Stimulated activated effector memory CD8-positive, alpha-beta T cell treated with anti-CD3 and anti-CD28 coated beads, Interleukin-12 subunit alpha, Interleukin-12 subunit beta, amount 100 ng/mL, for 72 hours (primary cell): ENCODE measurements around the gene ISYNA1.
A peak's percentile ranks its signal among the peaks of the same experiment; 100 is the strongest.

Experiments used
- ATAC-seq: fragments of 150-1000 bp; cut with Tn5 transposase; 2 replicates; pipeline ENCODE4 v1.10.0; 2021
- DNase-seq, 2 donors: peaks; one replicate each; pipeline ENCODE4 v3.0.0; 2021 to 2022; ENCODE audit warnings: low spot score in 2 of 2
- H3K27ac Mint-ChIP-seq: one replicate; pipeline ENCODE4 v1.8.0; 2022; ENCODE audit warnings: mild to moderate bottlenecking, mixed read lengths
- H3K36me3 Mint-ChIP-seq: one replicate; pipeline ENCODE4 v1.8.0; 2022; ENCODE audit warnings: mild to moderate bottlenecking, mixed read lengths
- H3K4me1 Mint-ChIP-seq: one replicate; pipeline ENCODE4 v1.8.0; 2022; ENCODE audit warnings: mixed read lengths
- H3K4me3 Mint-ChIP-seq: one replicate; pipeline ENCODE4 v1.8.0; 2022; ENCODE audit warnings: mild to moderate bottlenecking, mixed read lengths
- H3K9me3 Mint-ChIP-seq: one replicate; pipeline ENCODE4 v1.8.0; 2022; ENCODE audit warnings: mixed read lengths

Gene ISYNA1

DNA sequence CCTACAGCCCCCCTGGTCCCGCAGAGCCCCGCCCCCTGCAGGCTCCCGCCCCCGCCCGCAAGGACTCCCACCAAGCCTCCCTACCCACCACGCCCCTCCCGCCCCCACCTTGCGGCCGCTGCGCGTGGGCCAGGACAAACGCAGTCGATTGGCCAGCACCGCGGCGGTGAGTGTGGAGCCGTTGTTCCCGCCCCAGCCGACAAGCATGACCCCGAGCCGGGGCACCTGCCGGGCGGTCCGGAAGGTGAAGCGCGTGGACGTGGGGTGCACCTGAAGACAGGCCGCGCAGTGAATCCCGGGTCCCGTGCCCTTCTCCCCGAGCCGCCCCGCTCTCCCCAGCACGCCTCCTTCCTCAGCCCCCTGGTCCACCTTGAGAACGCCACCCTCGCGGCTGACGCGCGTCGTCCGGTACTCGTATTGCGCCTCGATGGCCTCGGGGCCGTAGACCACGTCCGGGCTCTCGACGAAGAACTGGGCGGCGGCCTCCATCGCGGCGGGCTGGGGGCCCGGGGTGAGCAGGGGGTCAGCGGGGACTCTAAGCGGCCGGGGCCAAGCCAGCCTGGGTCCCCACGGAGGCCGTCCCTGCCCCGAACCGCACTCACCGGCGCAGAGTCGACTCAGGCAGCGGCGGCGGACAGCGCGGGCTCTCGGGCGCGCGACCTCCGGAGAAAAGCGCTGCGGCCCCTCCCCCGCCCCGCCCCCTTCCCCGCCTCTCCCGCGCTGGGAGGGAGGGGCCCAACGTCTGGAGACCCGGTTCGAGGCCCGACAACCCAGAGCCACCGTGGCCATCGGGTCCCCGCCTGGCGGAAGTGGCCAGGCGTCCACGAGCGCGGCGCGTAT is at the start of gene ISYNA1:
Gene ISYNA1 (minus strand): TSS at position 643 of the 840 bp plus-strand sequence. CDS start 154 bp downstream, at position 489.
- ATAC-seq (peak; percentile 35), DNase-seq (peak in 1 of 2 donors; percentile 76)
- peak within 1 kb of the TSS; percentile 56 for H3K27ac Mint-ChIP-seq
- H3K36me3 Mint-ChIP-seq = peaks cover 77% of the 10 kb centered on the region
- H3K4me1 Mint-ChIP-seq = peaks cover 57% of the 10 kb centered on the region
- H3K4me3 Mint-ChIP-seq = peak within 1 kb of the TSS; percentile 65
- H3K9me3 Mint-ChIP-seq = peaks cover 4% of the 10 kb centered on the region

DNA sequence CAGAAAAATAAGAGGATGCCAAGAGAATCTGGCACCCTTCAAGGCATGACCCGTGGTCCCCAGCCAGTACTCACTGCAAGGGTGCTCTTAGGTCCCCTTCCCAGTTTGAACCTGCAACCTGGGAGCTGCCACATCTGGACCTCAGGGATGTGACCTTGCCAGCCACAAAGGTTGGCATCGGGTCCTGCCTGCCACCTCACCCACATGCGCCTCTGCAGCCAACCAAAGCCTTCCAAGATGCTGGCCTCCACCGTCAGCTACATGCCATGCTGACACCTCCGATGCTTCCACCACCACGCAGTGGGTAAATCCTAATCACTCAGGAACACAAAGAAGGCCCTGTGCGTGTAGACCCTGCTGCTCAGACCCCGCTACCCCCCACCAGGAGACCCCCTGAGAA is 48.8 kb upstream of the ISYNA1 start:
- H3K36me3 Mint-ChIP-seq = peaks cover 49% of the 10 kb centered on the region
- no peaks in the 10 kb centered on the region for H3K9me3 Mint-ChIP-seq
- H3K27ac Mint-ChIP-seq = peak overlapping the region; percentile 92
- DNase-seq = no peak
- H3K4me1 Mint-ChIP-seq = peaks cover 92% of the 10 kb centered on the region
- ATAC-seq = no peak
- H3K4me3 Mint-ChIP-seq = peak overlapping the region; percentile 57

DNA sequence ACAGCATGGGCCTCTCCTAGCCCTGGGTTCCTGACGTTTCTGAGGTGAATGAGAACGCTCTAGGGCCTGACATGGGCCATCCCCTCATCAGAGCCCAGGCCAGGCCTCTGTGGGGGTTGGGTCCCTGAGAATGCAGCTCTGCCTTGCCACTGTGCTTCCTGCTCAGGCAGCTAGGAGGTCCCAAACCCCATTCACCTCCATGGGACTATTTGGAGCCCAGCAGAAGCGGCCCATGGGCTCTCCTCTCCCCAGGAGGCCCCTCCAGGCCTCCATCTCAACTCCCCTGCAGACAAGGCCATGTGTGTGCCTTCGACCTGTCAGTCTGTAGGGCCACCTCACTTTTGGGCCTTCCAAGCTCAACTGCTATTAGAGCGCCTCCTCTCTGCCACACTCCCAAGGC is 47.1 kb upstream of the ISYNA1 start:
- ATAC-seq = no peak
- Mint-ChIP-seq H3K4me1 (peaks cover 97% of the 10 kb centered on the region), H3K4me3 (peak overlapping the region; percentile 57), H3K9me3 (no peaks in the 10 kb centered on the region), H3K36me3 (peaks cover 49% of the 10 kb centered on the region), H3K27ac (peak overlapping the region; percentile 92)
- DNase-seq = no peak

DNA sequence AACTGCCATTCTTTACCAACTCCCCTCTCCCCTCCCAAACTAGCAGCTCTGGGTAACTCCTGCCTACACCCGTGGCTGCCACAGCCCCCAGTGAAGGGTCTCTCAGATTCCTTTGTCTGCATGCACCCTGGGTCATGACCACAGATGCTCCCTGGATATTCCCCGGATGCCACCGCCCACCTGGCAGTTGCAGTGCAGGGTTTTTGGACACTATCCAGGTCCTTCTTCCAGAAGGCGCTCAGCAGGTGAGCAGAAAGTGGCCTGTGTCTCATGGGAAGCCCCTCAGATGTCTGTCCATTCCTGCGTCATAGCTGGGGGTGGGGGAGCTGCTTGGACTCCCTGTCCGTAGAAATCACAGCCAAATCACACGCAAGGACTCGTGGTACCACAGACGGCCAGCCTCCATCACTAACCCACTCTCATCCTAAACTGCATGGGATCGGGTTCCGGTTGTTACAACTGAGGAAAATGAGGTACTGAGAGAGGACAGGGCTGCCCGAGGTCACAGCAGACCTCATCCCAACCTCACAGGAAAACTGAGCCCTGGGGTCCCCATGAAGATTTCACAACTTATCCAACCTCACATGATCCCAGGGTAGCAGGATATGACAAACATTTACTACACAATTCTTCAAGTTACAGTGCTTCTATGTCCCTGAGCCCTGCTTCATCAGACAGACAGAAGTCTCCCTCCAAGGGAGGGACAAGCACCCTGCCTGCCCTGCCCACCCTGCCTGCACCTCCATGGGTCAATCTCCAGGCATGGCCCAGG is 45.4 kb upstream of the ISYNA1 start:
- Mint-ChIP-seq H3K27ac (peak overlapping the region; percentile 91), H3K4me3 (peak overlapping the region; percentile 57), H3K4me1 (peaks cover 97% of the 10 kb centered on the region), H3K9me3 (no peaks in the 10 kb centered on the region), H3K36me3 (peaks cover 54% of the 10 kb centered on the region)
- no peak for ATAC-seq
- DNase-seq = no peak

DNA sequence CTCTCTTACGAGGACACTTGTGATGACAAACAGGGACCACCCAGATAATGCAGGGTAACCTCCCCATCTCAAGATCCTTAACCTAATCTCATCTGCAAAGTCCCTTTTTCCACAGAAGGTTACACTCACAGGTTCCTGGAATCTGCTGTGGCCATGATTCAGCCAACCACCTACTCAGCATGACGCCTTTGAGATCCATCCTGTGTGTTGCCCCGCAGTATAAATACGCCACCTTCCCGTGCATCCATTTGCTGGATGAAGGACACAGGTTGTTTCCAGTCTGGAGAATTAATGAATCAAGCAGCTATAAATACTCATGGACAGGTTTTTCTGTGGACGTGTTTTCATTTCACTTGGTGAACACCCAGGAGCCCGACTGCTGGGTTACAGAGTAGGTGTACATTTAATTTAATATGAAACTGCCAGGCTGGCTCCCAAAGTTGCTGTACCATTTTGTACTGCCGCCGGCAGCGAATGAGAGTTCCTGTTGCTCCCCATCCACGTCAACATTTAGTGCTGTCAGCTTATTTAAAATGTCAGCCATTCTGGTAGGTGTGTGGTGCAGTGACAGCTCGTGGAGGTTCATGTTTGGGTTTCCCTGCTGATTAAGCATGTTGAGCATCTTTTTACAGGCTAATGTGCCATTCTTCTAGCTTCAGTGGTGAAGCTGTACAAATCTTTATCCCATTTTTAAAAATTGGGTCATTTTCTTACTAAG is 43.7 kb upstream of the ISYNA1 start:
- H3K27ac Mint-ChIP-seq = peak overlapping the region; percentile 91

DNA sequence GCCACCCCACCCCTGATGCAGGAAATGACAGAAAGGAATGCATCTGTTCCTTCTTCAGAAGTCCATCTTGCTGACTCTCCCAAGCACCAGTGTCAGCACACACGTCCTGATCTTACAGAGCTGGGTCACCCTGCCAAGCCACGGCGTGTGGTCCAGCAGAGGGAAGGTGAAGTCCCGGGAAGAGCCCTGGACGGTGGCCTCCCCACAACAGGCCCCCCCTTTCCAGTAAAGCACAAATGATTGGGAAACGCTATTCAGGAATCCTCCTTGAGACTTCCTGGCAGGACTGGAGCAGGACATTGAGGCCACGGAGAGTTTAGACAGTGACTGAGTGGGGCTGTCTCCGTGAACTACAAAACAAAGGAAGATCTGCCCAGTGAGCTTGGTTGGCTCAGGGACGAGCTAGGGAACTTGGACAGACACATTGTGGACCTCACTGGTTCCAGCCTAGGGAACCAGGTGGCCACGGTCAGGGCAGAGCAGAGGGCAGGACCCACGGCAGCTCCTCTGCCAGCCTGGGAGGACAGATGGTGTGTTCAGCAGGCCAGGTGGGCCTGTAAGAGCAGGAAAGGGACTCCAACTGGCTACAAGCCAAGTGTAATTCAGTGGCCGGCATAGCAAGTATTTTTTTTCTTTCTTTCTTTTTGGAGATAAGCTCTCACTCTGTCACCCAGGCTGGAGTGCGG is 42.2 kb upstream of the ISYNA1 start:
- peak overlapping the region; percentile 84 for H3K4me3 Mint-ChIP-seq
- ATAC-seq = no peak
- peak overlapping the region; percentile 99 for H3K27ac Mint-ChIP-seq
- no peak for DNase-seq
- H3K36me3 Mint-ChIP-seq = peaks cover 64% of the 10 kb centered on the region
- no peaks in the 10 kb centered on the region for H3K9me3 Mint-ChIP-seq
- H3K4me1 Mint-ChIP-seq = peaks cover 100% of the 10 kb centered on the region

More for the DNA sequence above, 43.7 kb upstream of the ISYNA1 start:
- ATAC-seq (peak; percentile 52), DNase-seq (no peak)
- peaks cover 58% of the 10 kb centered on the region for H3K36me3 Mint-ChIP-seq
- H3K4me1 Mint-ChIP-seq = peaks cover 97% of the 10 kb centered on the region
- H3K4me3 Mint-ChIP-seq = peak overlapping the region; percentile 57
- H3K9me3 Mint-ChIP-seq = no peaks in the 10 kb centered on the region

DNA sequence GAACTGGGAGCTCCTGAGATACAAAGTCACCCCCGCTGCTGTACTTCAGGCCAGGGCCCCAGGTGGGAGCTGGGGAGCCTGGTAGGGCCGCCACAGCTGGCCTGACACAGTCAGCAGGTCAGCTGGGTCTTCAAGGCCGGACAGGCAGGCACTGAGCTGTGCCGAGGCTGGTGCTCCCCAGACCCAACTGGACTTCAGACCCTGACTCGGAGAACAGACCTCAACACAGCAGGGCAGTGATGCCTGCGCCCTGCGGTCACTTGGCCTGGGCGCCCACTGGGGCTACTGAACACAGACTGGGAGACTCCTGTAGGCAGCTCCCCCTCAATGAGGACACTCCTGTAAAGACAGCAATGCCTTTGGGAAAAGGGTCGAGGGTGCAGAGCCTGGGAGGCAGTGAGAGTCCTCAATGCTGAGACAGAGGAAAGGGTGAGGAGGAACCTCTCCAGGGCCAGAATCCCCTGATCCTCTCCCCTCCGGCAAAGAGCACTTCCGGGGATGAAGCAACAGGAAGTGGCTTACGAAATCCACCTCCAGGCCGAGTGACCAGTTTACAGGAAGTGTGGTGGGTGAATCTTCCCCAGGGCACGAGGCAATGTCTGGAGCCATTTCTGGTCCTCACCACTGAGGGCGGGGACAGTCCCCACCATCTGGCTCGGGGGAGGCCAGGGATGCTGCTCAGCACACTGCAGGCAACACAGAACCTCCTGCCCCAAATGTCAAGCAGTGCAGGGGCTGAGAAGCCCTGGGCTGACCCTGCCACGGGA is 40.8 kb upstream of the ISYNA1 start:
- peak overlapping the region; percentile 99 for H3K27ac Mint-ChIP-seq
- peaks cover 65% of the 10 kb centered on the region for H3K36me3 Mint-ChIP-seq
- ATAC-seq (peak; percentile 85), DNase-seq (peak; percentile 47 to 86)
- H3K9me3 Mint-ChIP-seq = no peaks in the 10 kb centered on the region
- H3K4me3 Mint-ChIP-seq = peak overlapping the region; percentile 84
- H3K4me1 Mint-ChIP-seq = peaks cover 100% of the 10 kb centered on the region

DNA sequence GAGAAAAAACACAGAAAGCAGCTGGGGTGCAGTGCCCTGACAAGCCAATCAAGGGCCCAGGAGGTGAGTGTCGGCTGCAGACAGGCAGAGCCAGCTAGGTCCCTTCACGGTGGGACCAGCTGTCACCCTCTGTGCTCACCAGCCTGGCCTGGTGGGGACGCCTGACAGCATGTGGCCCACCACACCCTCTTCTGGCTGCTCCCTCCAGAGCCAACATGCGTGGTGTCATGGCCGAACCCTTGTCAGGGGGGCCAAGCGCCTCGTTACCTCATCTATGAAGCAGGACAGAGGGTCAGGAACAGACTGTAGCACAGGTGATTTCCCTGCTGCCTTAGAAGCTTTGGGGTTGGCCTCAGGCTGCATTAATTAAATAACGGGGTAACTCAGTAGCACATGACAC is 40.0 kb upstream of the ISYNA1 start:
- H3K36me3 Mint-ChIP-seq = peaks cover 59% of the 10 kb centered on the region
- H3K27ac Mint-ChIP-seq = peak overlapping the region; percentile 99
- peak overlapping the region; percentile 84 for H3K4me3 Mint-ChIP-seq
- DNase-seq (no peak), ATAC-seq (no peak)
- H3K9me3 Mint-ChIP-seq = no peaks in the 10 kb centered on the region
- H3K4me1 Mint-ChIP-seq = peaks cover 100% of the 10 kb centered on the region

DNA sequence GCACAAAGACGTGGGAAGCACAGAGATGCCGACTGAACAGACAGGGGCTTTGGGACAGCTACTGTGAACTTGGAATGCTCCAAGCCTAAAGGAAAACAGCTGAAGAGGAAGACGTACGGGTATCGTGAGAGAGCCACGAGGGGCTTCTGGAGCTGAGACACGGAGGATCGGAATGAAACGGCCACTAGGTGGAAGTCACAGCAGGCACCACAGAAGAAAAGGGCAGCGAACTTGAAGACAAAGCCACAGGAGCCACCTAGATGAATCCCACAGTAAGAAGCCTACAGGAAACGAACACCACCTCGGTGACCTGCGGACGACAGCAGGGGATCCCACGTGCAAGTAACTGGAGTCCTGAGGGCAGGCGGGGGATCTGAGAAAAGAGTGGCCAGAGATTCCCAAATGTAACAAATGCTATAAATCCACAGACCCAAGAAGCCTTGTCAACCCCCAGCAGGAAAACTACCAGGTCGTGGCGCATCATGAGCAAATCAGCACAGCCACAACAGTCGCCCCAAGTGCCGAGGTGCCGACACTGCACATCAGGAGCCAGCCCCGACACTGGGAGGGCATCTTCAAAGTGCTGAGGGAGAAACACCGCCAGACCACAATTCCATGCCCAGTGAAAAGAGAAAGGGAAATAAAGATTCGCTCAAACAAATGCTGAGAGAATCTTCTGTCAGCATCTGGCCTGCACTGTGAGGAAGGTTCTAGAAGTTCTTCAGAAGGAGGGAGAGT is 39.3 kb upstream of the ISYNA1 start:
- DNase-seq (no peak), ATAC-seq (peak; percentile 45)
- Mint-ChIP-seq H3K4me1 (peaks cover 98% of the 10 kb centered on the region), H3K9me3 (no peaks in the 10 kb centered on the region), H3K36me3 (peaks cover 59% of the 10 kb centered on the region), H3K27ac (peak overlapping the region; percentile 99), H3K4me3 (peak overlapping the region; percentile 84)

DNA sequence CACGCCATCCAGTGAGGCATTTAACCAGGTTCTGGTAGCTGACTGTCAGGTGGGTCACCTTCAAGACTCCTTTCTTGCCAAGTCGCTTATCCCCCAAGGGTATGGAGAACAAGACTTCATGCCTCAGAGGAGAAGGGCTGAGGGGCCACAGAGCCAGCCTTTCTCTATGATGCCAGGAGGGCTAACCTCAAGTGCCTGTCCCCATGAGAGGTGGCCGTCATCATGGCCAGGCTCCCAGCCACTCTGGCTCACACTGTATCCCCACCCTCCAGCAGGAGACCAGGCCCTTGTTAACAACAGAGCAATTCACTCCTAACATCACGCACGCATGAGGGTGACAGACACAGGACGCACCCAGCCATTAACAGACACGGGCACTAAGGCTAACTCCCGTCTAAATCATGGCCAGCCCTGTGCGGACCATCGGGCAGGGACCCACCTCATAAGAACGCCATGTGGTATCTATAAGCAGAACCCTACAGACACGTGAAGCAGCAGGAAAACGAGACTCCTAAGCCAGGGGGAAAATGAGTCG is 38.6 kb upstream of the ISYNA1 start:
- ATAC-seq (no peak), DNase-seq (no peak)
- Mint-ChIP-seq H3K4me3 (peak overlapping the region; percentile 84), H3K36me3 (peaks cover 59% of the 10 kb centered on the region), H3K27ac (peak overlapping the region; percentile 99), H3K9me3 (no peaks in the 10 kb centered on the region), H3K4me1 (peaks cover 92% of the 10 kb centered on the region)

DNA sequence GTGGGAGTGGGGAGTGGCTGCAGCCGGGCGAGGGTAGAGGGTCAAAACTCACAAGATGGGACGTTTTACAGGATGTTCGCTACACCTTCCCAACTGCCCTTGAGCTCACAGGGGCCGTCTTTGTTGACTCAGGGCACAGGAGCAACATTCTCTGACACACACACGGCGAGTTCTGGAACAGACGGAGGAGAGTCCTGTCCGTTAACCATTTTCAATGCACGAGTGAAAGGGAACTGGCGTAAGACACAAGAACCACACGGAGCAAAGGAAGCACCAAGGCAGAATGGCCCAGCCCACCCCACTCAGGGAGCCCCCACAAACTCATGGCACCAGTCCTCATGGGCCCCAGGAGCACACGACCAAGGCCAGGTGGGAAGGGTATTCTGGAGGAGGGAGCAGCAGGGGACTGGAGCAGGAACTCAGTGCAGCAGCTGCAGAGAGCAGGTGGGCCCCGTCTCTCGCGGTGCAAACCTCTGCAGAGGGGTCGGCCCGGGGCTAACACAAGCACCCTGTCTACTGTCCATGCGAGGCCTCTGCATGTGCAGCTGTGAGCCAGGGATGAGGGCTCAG is 37.9 kb upstream of the ISYNA1 start:
- ATAC-seq (no peak), DNase-seq (no peak)
- Mint-ChIP-seq H3K9me3 (no peaks in the 10 kb centered on the region), H3K4me1 (peaks cover 85% of the 10 kb centered on the region), H3K36me3 (peaks cover 61% of the 10 kb centered on the region), H3K27ac (peak overlapping the region; percentile 93), H3K4me3 (peak overlapping the region; percentile 56)

DNA sequence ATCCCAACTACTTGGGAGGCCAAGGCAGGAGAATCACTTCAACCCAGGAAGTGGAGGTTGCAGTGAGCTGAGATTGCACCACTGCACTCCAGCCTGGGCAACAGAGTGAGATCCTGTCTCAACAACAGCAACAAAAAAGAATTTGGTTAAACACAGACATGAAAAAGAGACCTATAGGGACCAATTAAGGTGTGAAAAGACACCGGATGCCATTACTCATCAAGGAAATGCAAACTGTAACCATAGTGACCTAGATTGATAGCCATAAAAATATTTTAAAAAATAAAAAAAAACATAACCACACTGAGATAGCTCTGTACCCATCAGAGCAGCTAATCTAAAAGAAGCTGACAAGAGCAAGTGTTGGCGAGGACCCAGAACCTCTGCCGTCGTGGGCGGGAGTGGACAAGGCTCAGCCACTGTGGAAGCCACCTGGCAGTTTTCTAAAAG is 37.1 kb upstream of the ISYNA1 start:
- peaks cover 82% of the 10 kb centered on the region for H3K4me1 Mint-ChIP-seq
- no peak for DNase-seq

DNA sequence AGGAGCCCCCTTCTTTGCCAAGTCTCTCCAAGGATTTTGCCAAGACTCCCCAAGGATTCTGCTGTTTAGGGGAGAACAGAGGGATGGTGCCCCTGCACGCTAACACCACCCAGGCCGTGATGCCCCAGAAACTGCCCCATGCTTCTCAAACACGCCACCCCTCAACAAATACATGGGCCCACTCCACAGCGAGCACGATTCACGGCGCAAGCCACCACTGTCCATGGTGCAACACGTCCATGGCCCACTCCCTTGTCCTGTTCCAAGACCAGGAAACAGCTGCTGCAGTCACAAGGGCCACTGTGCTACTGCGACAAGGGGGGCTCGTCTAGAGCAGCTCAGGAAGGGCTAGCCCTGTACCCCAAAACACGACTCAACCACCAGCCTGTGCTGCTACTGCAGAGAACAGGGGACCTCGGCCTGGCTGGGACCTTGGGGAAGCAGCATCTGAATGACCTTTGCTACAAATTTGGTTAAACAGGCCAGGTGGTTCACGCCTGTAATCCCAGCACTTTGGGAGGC is 36.5 kb upstream of the ISYNA1 start:
- ATAC-seq = no peak
- Mint-ChIP-seq H3K27ac (peak overlapping the region; percentile 93), H3K4me3 (peak overlapping the region; percentile 56), H3K36me3 (peaks cover 59% of the 10 kb centered on the region), H3K9me3 (no peaks in the 10 kb centered on the region), H3K4me1 (peaks cover 81% of the 10 kb centered on the region)
- no peak for DNase-seq

More for the DNA sequence above, 37.1 kb upstream of the ISYNA1 start:
- peak; percentile 50 for ATAC-seq
- Mint-ChIP-seq H3K27ac (peak overlapping the region; percentile 93), H3K9me3 (no peaks in the 10 kb centered on the region), H3K4me3 (peak overlapping the region; percentile 56), H3K36me3 (peaks cover 64% of the 10 kb centered on the region)
